Thoracic aorta (tissue), 2 donors: ENCODE results near the gene UBR3. TPM values are rescaled to one million over a fixed set of nuclear protein-coding genes. Genes with fewer than 3 reads are reported as not detected.

Experiments
- ATAC-seq: fragments of 150-250 bp; one replicate; pipeline ENCODE4 v1.8.0; 2017; ENCODE audit warnings: low read depth; ENCODE audit not compliant: insufficient number of reproducible peaks, low FRiP score
- DNase-seq: peaks from one replicate; pipeline ENCODE4 v3.0.0-alpha.2; 2020; ENCODE audit warnings: low spot score
- H3K27ac ChIP-seq, 2 donors: fragments of 200-600 bp; sonication (generic); 1 replicate in 1 of 2; 2 replicates in 1 of 2; pipeline ENCODE4 v1.5.1; 2016; ENCODE audit warnings: mild to moderate bottlenecking in 2 of 2, moderate library complexity in 2 of 2
- H3K27me3 ChIP-seq: fragments of 200-600 bp; sonication (generic); replicated peaks from 2 replicates; pipeline ENCODE4 v1.6.0; 2016; ENCODE audit warnings: mild to moderate bottlenecking; ENCODE audit not compliant: insufficient read depth
- H3K36me3 ChIP-seq: fragments of 200-600 bp; sonication (generic); one replicate; pipeline ENCODE4 v1.5.1; 2016
- H3K4me1 ChIP-seq, 2 donors: fragments of 200-600 bp; sonication (generic); 1 replicate in 1 of 2; 2 replicates in 1 of 2; pipeline versions ENCODE4 v1.5.1 to v1.6.0; 2016; ENCODE audit warnings: low read depth in 2 of 2, mild to moderate bottlenecking in 1 of 2; ENCODE audit not compliant: control insufficient read depth in 1 of 2
- H3K4me3 ChIP-seq: fragments of 200-600 bp; sonication (generic); 2 replicates; pipeline ENCODE4 v1.5.1; 2016; ENCODE audit warnings: mild to moderate bottlenecking
- H3K9me3 ChIP-seq: fragments of 200-600 bp; sonication (generic); 2 replicates; pipeline ENCODE4 v1.5.1; 2016
- CTCF ChIP-seq: fragments of 200-600 bp; sonication (generic); IDR thresholded peaks from one replicate; pipeline ENCODE4 v1.5.1; 2019; ENCODE audit warnings: antibody characterized with exemption
- total RNA-seq, 2 donors: library from RNA; depleted of rRNA; stranded (reverse); fragments of >200 nt; gene quantifications; one replicate each; pipeline versions ENCODE4 v1.1.0 to v1.2.3, GENCODE V29; 2016

UBR3 gene
- total RNA-seq, 2 donors from 2014 or later: 62.1 to 98.6 TPM

- TF ChIP-seq CTCF: no peak
- Histone ChIP-seq H3K4me3 (no peak overlapping the region), H3K4me1 (no peaks in the 10 kb centered on the region), H3K36me3 (peaks cover under 1% of the 10 kb centered on the region), H3K9me3 (no peaks in the 10 kb centered on the region), H3K27ac (no peak overlapping the region), H3K27me3 (no peaks in the 10 kb centered on the region)
- no peak for ATAC-seq
- no peak for DNase-seq
These were observed 83.0 kb downstream of the UBR3 start for GRCh38 chr2:169910109-169910799.

GRCh38 chr2:169911119-169911518 is 83.9 kb downstream of the UBR3 start:
- no peak for DNase-seq

GRCh38 chr2:169916623-169917022 is 89.4 kb downstream of the UBR3 start:
- H3K9me3 ChIP-seq: no peaks in the 10 kb centered on the region
- no peak overlapping the region for H3K27ac ChIP-seq
- DNase-seq (no peak), ATAC-seq (no peak)
- peaks cover 7% of the 10 kb centered on the region for H3K36me3 ChIP-seq
- no peaks in the 10 kb centered on the region for H3K4me1 ChIP-seq
- no peak for TF ChIP-seq CTCF
- no peak overlapping the region for H3K4me3 ChIP-seq
- no peaks in the 10 kb centered on the region for H3K27me3 ChIP-seq

More at GRCh38 chr2:169911119-169911518, 83.9 kb downstream of the UBR3 start:
- ATAC-seq: no peak
- Histone ChIP-seq H3K27ac (no peak overlapping the region), H3K36me3 (peaks cover 3% of the 10 kb centered on the region), H3K4me1 (no peaks in the 10 kb centered on the region), H3K9me3 (no peaks in the 10 kb centered on the region), H3K4me3 (no peak overlapping the region), H3K27me3 (no peaks in the 10 kb centered on the region)
- TF ChIP-seq CTCF: no peak

GRCh38 chr2:169923977-169924376 is 96.7 kb downstream of the UBR3 start:
- H3K4me1 ChIP-seq: no peaks in the 10 kb centered on the region
- ATAC-seq: no peak
- H3K9me3 ChIP-seq: no peaks in the 10 kb centered on the region

GRCh38 chr2:169925968-169926367 is 98.7 kb downstream of the UBR3 start:
- no peak for ATAC-seq
- peaks cover 12% of the 10 kb centered on the region for H3K36me3 ChIP-seq
- no peak overlapping the region for H3K4me3 ChIP-seq
- no peaks in the 10 kb centered on the region for H3K9me3 ChIP-seq
- no peak for DNase-seq
- no peak overlapping the region for H3K27ac ChIP-seq
- H3K27me3 ChIP-seq: no peaks in the 10 kb centered on the region
- H3K4me1 ChIP-seq: no peaks in the 10 kb centered on the region
- no peak for TF ChIP-seq CTCF

More at GRCh38 chr2:169923977-169924376, 96.7 kb downstream of the UBR3 start:
- H3K27ac ChIP-seq: no peak overlapping the region
- TF ChIP-seq CTCF: no peak
- H3K4me3 ChIP-seq: no peak overlapping the region
- H3K27me3 ChIP-seq: no peaks in the 10 kb centered on the region
- peaks cover 16% of the 10 kb centered on the region for H3K36me3 ChIP-seq
- DNase-seq: no peak
